Measurements from ENCODE around the gene SPP1.
"Not testable (repeated sequence)": the region's sequence is repeated elsewhere in the genome, so short reads cannot be mapped to it uniquely, and the experiment has no call there.

SPP1 gene

DNA sequence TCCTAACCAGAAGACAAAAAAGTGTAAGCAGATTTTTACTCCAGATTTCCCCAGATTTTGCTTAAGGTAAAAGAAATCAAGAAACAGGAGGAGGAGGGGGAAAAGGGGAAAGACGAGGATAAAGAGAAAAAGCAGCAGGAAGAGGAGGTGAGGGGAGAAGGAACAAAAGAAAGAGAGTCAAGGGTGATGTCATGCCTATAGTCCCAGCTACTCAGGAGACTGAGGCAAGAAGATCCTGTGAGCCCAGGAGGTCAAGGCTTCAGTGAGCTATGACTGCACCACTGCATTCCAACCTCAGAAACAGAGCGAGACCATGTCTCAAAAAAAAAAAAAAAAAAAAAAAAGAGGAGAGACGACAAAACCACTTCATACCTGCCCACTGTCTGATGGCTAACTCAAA, 19.9 kb downstream of the SPP1 start:
- no peak for DNase-seq

DNA sequence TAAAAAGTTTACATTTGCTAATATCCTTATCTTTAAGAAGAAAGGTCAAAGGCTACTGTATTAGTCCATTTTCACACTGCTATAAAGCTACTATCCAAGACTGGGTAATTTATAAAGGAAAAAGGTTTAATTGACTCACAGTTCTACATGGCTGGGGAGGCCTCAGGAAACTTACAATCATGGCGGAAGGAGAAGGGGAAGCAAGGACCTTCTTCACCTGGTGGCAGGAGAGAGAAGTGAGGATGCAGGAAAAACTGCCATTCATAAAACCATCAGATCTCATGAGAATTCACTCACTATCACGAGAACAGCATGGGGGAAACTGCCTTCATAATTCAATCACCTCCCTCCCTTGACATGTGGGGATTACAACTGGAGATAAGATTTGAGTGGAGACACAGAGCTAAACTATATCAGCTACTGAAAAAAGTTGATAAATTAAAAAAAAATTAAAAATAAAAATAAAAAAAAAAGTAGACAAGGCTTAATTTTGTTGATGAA, 23.7 kb downstream of the SPP1 start:
- not testable (repeated sequence) for DNase-seq

DNA sequence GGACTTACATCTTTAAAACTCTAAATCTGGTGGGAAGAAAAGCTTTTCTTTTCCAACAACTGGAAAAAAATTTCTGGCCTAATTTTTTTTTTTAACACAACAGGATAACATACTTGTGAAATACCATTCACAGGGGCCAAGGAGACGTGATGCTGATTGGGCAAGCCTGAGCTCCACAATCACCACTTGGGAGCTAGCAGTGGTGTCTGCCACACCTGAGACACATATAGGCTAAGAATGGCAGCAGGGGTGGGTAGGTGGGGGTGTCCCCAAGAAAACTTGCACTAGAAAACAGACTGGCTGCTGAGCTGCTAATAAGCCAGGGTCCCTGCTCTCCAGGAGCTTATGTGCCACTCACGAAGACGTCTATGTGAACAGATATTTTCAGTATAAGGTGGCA, 26.4 kb downstream of the SPP1 start:
- no peak for DNase-seq

DNA sequence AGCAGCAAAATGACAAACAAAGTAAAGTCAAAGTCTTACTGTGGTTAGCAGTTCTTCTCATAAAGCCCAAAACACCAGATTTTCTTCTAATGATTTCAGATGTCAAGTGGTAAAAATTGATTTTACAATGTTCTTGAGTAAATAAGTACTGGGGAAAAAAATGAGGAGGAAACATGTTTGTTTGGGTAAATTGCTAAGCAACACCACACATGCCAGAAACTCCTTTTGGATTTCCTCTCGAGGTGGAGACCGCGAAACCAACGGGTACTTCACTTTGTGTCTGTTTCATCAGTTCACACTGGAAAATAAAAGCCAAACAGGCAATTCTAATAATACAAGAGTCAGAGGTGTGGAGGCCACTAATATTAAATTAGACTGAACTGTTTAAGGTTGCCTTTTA, 27.3 kb downstream of the SPP1 start:
- no peak for DNase-seq

DNA sequence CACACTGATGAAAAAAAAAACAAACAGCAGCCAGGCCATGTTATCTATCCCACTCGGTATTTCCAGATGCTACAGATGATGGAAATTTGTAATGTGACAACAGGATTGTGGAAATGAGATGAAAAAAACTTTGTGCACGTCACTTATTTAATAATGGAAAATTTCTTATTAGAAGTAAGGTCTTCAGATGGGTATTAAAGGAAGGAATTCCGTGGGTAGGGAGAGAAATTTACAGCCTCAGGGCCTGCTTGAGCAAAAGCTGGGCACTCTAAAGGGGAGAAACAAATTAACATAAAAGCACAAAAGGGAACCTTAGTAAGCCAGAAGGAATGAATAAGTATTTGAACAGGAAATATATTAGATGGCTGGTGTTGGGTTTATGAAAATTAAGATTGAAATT, 27.7 kb downstream of the SPP1 start:
- no peak for DNase-seq

DNA sequence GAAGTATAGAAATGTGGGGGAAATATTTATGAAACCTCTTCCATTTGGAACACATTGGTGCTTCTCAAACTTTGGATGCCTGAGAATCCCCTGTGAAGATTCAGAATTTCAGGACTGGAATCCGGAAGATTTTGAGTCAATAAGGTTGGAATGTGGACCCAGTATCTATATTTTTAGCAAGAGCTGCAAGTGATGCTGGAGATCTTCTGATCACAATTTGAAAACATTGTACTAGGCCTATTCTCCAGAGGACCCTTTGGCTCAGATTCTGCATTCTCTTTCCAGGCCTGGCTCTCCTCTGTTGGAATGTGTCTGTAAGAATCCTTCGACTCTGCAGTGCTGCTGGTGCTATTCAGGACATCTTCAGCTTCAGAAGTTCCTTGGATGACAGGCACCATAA, 29.6 kb downstream of the SPP1 start:
- peak; percentile 46 for DNase-seq

DNA sequence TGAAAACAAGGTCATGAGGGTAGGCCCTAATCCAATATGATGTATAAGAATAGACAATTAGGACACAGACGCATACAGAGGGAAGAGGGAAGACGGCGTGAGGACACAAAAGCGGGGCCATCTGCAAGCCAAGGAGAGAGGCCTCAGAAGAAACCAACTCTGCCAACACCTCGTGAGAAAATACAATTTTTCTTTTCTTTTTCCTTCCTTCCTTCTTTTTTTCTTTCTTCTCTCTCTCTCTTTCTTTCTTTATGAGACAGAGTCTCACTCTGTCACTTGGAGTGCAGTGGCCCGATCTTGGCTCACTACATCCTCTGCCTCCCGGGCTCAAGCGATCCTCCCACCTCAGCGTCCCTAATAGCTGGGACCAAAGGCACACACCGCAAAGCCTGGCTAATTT, 30.4 kb downstream of the SPP1 start:
- DNase-seq: no peak

DNA sequence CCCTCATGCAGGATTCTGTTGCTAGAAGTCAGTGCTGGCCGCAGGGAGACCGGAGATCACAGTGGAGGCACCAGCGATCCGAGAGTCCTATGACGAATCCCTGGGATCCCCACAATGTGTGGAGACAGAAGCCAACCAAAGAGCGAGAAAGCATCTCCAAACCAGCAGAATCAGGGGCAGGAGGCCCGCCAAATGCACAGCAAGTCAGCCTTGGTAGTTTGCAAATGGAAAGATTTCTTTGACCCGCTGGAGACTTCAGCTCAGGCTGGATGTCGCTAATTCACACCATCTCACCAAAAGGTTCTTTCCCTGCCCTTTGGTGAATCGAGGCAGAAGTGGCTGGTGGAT, 31.4 kb downstream of the SPP1 start:
- DNase-seq: no peak

DNA sequence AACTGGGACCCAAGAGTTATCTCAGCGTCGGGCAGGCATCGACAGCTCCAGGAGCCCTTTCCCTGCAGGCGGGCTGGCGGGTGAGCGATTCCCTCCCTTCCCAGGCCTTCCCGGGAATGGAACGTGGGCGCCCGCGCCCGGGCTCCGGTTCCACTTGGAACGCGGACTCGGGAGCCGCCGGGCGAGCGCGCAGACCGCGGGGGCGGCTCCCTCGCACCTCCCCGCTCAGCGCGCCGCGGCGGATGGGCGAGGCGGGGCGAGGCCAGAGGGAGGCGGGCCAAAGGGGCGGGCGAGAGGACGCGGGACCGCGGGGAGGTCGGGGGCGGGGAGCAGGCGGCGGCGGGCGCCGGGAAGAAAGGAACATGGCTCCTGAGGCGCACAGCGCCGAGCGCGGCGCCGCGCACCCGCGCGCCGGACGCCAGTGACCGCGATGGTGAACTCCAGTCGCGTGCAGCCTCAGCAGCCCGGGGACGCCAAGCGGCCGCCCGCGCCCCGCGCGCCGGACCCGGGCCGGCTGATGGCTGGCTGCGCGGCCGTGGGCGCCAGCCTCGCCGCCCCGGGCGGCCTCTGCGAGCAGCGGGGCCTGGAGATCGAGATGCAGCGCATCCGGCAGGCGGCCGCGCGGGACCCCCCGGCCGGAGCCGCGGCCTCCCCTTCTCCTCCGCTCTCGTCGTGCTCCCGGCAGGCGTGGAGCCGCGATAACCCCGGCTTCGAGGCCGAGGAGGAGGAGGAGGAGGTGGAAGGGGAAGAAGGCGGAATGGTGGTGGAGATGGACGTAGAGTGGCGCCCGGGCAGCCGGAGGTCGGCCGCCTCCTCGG, 32.0 kb downstream of the SPP1 start, which contains the start of gene PKD2:
PKD2 (plus strand) TSS at position 332 of the 818 bp plus-strand sequence; CDS start at position 431, 99 bp downstream.
- DNase-seq: peak; percentile 92

DNA sequence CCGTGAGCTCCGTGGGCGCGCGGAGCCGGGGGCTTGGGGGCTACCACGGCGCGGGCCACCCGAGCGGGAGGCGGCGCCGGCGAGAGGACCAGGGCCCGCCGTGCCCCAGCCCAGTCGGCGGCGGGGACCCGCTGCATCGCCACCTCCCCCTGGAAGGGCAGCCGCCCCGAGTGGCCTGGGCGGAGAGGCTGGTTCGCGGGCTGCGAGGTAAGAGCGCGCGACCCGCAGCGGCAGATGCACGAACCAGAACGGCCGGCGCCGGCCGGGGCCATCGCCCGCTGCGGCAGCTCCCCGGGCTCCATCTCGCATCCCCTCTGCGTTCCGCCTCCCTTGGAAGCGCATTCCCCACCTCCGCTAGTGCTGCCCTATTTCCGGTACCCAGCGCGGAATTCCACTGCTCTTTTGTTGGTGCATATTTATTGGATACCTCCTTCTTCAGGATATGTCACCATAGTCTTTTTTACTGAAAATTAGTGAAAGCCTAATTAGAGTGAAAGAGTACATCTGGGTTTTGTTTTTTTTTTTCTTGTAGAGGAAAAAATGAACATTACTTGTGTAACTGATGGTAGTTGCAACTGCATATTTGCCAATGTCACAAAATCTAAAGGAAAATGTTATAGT, 32.7 kb downstream of the SPP1 start:
- peak; percentile 65 for DNase-seq

DNA sequence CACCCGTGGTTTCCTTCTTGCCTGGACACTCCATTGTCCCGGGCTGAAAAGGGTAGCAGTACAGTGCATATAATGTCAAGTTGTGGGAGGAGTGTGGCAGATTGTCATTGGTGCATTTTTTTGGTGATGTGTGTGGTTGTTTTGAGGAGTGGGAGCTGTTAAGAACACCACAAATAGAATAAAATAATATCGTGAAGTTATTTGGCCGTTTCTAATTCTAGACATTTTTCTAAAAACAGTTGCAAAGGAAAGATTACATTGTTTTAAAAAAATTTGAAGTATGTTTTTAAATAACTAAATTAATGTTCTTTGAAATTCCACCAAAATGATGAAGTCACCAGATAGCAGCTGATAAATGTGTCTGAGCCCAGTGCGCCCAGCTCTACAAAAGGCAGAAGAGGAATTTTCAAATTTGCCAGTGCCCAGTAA, 33.2 kb downstream of the SPP1 start:
- peak; percentile 34 for DNase-seq

DNA sequence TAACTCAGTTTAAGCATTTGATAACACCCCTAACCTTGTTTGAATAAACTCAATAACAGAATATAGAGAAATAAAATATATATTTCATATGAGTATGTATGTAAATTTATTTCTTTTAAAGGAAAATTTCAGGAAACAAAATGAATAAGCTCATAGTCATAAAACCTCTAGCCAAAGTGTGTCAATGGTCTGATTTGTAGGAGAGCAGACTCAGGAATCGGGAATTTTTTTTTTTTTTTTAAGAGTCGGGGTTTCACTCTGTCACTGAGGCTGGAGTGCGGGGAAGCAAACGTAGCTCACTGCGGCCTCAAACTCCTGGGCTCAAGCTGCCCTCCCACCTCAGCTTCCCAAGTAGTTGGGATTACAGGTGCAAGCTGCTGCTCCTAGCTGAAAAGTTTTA, 34.4 kb downstream of the SPP1 start:
- DNase-seq: no peak

DNA sequence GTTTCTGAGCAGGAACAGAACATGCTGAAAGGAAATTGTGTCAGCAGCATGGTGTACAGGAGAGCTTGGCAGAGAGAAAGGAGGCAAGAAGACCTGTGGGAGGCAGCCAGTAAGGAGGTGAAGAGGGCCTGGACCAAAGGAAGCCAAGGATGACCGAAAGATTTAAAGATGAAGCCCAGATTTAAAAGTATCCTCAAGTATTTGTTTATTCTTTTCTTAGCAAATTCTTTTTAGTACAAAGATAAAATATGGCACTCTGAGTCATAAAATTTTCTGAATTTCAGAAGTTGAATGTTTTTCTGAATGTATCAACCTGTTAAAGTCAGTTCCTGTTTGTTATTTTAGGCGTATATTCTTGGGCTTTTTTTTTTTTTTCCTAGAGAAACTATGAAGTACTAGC, 35.5 kb downstream of the SPP1 start:
- no peak for DNase-seq

DNA sequence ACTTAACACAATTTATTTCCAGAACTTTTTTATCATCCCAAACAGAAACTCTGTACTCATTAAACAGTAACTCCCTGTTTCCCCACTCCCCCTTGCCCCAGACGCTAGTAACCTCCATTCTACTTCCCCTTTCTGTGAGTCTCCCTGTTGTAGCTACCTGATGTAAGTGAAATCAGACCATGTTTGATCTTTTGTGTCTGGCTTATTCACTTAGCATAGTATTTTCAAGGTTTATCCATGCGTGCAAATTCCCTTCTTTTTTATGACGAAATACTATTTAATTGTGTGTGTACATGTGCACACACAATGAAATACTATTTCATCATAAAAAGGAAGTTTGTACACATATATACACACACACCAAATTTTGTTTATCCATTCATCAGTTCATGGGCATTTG, 37.1 kb downstream of the SPP1 start:
- no peak for DNase-seq

DNA sequence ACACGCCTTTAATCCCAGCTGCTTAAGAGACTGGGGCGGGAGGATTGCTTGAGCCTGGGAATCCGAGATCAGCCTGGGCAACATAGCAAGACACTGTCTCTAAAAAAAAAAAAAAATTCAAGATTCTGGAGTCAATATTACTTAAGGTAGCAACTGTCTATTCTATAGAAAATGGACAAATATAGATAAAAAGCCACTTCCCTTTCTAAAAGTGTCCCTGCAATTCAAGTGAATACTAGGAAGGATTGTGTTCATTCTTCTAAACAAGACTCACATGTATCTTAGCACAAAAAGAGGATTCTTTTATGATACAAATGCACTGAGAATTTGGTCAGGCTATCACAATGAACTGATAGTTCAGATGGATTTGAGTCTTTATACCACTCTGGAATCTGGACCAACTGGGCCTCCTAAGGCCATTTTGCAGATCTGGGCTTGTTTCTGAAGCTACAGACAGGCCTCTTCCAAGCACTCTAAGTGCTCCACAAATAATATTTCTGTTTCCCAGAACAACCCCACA, 38.9 kb downstream of the SPP1 start:
- no peak for DNase-seq

DNA sequence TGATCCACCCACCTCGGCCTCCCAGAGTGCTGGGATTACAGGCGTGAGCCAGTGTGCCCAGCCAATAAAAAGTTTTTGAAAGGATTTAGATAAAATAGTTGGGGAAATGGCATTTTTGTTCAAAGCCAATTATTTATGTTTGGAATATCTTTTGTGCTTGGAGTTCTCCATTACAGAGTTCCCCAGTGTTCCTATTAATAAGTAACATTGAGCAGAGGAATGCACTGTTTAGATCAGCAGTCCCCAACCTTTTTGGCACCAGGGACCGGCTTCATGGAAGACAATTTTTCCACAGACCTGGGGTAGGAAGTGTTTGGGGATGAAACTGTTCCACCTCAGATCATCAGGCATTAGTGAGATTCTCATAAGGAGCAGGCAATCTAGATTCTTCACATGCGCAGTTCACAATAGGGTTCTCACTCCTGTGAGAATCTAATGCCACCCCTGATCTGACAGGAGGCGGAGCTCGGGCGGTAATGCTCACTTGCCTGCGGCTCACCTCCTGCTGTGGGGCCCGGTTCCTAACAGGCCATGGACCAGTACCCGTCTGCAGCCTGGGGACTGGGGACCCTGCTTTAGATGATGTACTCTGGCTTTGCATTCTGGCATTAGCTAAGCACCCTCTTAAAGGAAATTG, 40.3 kb downstream of the SPP1 start:
- DNase-seq: no peak

DNA sequence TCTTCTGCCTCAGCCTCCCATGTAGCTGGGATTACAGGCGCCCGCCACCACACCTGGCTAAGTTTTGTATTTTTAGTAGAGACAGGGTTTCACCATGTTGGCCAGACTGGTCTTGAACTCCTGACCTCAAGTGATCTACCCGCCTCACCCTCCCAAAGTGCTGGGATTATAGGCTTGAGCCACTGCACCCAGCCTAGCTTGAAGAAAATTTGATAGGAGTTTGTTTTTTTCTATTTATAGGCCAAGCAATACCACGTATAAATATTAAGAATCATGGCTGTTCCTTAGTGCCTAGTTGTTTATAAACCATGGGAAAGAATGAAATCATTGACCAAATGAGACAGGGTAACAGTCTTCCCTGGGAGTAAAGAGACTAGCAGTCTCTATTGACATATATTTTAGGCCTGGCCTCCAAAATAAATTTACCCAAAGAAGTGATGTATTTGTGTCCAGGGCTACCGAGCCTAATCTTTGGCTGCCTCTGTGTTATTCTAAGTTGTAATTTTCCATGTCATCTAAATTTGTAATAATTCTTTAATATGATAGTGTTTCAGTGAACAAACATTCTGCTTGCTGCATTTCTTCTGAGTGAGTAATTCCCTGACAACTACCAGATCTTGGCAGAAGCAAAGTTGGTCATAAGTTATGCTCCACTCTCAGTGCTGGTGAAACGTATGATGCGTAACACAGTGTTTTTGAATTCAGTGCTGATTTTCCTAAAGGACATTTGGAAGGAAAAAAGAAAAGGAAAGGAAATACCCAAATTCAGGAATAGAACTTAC, 42.2 kb downstream of the SPP1 start:
- DNase-seq: peak; percentile 26

DNA sequence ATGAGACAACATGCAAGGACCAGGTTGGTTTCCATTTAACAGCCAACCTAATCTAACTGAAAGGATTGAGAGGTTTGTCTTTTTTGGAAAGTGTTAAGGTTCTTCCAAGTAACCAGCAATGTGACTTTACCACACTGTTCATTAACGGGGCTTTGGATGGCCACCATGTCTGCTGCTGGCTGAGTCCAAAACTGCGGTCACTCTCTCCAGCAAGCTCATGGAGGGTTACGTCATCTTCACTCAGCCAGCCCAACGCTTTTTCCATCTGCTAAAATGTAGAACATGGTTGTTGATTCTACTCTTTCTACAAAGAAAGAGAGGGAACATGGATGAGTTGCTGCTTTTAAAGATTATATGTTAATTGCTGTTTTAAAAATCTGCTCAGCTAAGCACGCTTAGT, 43.0 kb downstream of the SPP1 start:
- peak; percentile 73 for DNase-seq

DNA sequence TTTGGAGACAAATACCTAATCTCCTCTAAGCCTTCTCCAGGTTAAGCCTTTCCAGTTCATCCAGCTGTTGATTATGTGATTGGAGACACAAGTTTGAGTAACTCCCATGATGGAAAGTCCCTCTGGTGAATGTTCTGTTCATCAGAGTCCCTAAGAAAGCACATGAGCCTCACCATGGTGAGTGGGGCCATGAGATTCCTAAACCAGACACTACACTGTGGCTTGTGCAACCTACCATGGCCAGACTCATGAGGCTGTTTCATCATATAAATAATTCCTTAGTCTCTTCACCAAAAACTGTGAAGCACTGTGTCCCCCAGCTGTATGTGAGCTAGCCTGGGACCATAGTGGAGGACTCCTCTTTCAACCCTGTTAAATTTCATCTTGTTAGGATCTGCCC, 46.3 kb downstream of the SPP1 start:
- DNase-seq: no peak

DNA sequence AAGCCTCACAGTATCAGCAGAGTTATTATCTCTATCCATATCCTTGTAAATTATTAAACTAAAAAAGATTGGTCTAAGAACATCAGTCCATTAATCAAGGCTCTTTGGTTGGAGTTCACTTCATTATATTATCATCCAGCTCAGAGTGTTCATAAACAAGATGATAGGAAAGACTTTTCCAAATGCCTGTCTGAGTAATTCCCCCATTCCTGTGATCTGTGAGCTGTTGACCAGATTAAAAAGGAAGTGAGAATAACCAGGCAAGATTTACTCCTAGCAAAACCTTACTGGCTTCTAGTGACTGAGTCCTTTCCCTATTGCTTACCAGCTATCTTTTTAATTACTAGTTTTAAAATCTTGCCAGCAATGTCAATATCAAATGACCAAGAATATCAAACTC, 46.8 kb downstream of the SPP1 start:
- DNase-seq: no peak

DNA sequence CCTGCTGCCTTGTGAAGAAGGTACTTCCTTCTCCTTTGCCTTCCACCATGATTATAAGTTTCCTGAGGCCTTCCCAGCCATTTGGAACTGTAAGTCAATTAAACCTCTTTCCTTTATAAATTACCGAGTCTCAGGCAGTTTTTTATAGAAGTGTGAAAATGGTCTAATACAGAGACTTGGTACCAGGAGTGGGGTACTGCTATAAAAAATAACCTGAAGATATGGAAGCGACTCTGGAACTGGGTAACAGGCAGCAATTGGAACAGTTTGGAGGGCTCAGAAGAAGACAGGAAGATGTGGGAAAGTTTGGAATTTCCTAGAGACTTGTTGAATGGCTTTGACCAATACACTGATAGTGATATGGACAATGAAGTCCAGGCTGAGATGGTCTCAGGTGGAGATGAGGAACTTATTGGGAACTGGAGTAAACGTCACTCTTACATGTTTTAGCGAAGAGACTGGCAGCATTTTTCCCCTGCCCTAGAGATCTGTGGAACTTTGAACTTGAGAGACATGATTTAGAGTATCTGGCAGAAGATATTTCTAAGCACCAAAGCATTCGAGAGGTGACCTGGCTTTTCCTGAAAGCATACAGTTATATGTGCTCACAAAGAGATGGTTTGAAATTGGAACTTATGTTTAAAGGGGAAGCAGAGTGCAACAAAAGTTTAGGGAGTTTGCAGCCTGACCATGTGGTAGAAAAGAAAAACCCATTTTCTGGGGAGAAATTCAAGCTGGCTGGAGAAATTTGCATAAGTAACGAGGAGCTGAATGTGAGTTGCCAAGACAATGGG, 50.6 kb downstream of the SPP1 start:
- not testable (repeated sequence) for DNase-seq

Measured in right hindlimb (tissue), 1 donor.